ENCODE data around the gene FTCD. TPM values are rescaled to one million over a fixed set of nuclear protein-coding genes. Genes with fewer than 3 reads are reported as not detected.
"Not testable (repeated sequence)": the region's sequence is repeated elsewhere in the genome, so short reads cannot be mapped to it uniquely, and the experiment has no call there.

FTCD gene
- total RNA-seq, 1 experiment from 2014 or later = not detected

GRCh38 chr21:46145840-46146691 lies 9.3 kb downstream of the FTCD start:
- Histone ChIP-seq H3K9me3 (replicated peaks) (no peaks in the 10 kb centered on the region), H3K4me1 (no peaks in the 10 kb centered on the region; the same call in 1 of the 2 replicates), H3K4me3 (no peak overlapping the region), H3K36me3 (no peaks in the 10 kb centered on the region), H3K27me3 (no peaks in the 10 kb centered on the region), H3K27ac (no peak overlapping the region)
- no peak for DNase-seq

GRCh38 chr21:46145159-46145839 lies 10.1 kb downstream of the FTCD start:
- no peak overlapping the region for H3K4me3 ChIP-seq
- no peaks in the 10 kb centered on the region for H3K9me3 ChIP-seq (replicated peaks)
- no peak for DNase-seq
- no peaks in the 10 kb centered on the region for H3K27me3 ChIP-seq
- no peaks in the 10 kb centered on the region; the same call in 1 of the 2 replicates for H3K4me1 ChIP-seq
- H3K27ac ChIP-seq = no peak overlapping the region
- no peaks in the 10 kb centered on the region for H3K36me3 ChIP-seq

GRCh38 chr21:46144464-46145070 lies 10.8 kb downstream of the FTCD start:
- Histone ChIP-seq H3K36me3 (no peaks in the 10 kb centered on the region), H3K27me3 (no peaks in the 10 kb centered on the region), H3K4me3 (no peak overlapping the region), H3K9me3 (replicated peaks) (no peaks in the 10 kb centered on the region), H3K27ac (no peak overlapping the region), H3K4me1 (no peaks in the 10 kb centered on the region; the same call in 1 of the 2 replicates)
- no peak for DNase-seq

- Histone ChIP-seq H3K27me3 (no peaks in the 10 kb centered on the region), H3K4me1 (no peaks in the 10 kb centered on the region), H3K4me3 (no peak overlapping the region), H3K27ac (no peak overlapping the region), H3K9me3 (replicated peaks) (no peaks in the 10 kb centered on the region), H3K36me3 (no peaks in the 10 kb centered on the region)
- DNase-seq = no peak
These were observed 12.6 kb downstream of the FTCD start for GRCh38 chr21:46142582-46143473.

- Histone ChIP-seq H3K9me3 (replicated peaks) (no peaks in the 10 kb centered on the region), H3K4me1 (no peaks in the 10 kb centered on the region), H3K27ac (no peak overlapping the region), H3K36me3 (no peaks in the 10 kb centered on the region), H3K4me3 (no peak overlapping the region), H3K27me3 (no peaks in the 10 kb centered on the region)
- no peak for DNase-seq
These were observed 13.4 kb downstream of the FTCD start for GRCh38 chr21:46141767-46142581.

- not testable (repeated sequence) for H3K27me3 ChIP-seq; H3K27ac ChIP-seq; H3K9me3 ChIP-seq (replicated peaks); DNase-seq; H3K4me3 ChIP-seq; H3K4me1 ChIP-seq; H3K36me3 ChIP-seq
These were observed 14.9 kb downstream of the FTCD start for GRCh38 chr21:46140352-46141003.

- no peaks in the 10 kb centered on the region for H3K4me1 ChIP-seq
- H3K4me3 ChIP-seq = no peak overlapping the region
- no peaks in the 10 kb centered on the region for H3K27me3 ChIP-seq
- no peaks in the 10 kb centered on the region for H3K36me3 ChIP-seq
- DNase-seq = no peak
- no peaks in the 10 kb centered on the region for H3K9me3 ChIP-seq (replicated peaks)
- no peak overlapping the region for H3K27ac ChIP-seq
These were observed 15.7 kb downstream of the FTCD start for GRCh38 chr21:46139686-46140085.

- no peaks in the 10 kb centered on the region for H3K4me1 ChIP-seq
- no peak for DNase-seq
- no peaks in the 10 kb centered on the region for H3K36me3 ChIP-seq
- H3K27me3 ChIP-seq = no peaks in the 10 kb centered on the region
- H3K27ac ChIP-seq = no peak overlapping the region
- H3K9me3 ChIP-seq (replicated peaks) = no peaks in the 10 kb centered on the region
- H3K4me3 ChIP-seq = no peak overlapping the region
These were observed 16.9 kb downstream of the FTCD start for GRCh38 chr21:46138383-46138970.

- H3K9me3 ChIP-seq (replicated peaks) = no peaks in the 10 kb centered on the region
- H3K4me3 ChIP-seq = no peak overlapping the region
- DNase-seq = no peak
- H3K36me3 ChIP-seq = no peaks in the 10 kb centered on the region
- H3K4me1 ChIP-seq = no peaks in the 10 kb centered on the region
- no peak overlapping the region for H3K27ac ChIP-seq
- H3K27me3 ChIP-seq = no peaks in the 10 kb centered on the region
These were observed 17.5 kb downstream of the FTCD start for GRCh38 chr21:46137908-46138307.

- H3K27ac ChIP-seq = no peak overlapping the region
- H3K36me3 ChIP-seq = no peaks in the 10 kb centered on the region
- no peaks in the 10 kb centered on the region for H3K9me3 ChIP-seq (replicated peaks)
- H3K27me3 ChIP-seq = no peaks in the 10 kb centered on the region
- H3K4me1 ChIP-seq = no peaks in the 10 kb centered on the region
- no peak overlapping the region for H3K4me3 ChIP-seq
- no peak for DNase-seq
These were observed 18.5 kb downstream of the FTCD start for GRCh38 chr21:46136739-46137349.

GRCh38 chr21:46135782-46136395 lies 19.5 kb downstream of the FTCD start:
- Histone ChIP-seq H3K4me1 (no peaks in the 10 kb centered on the region), H3K4me3 (no peak overlapping the region), H3K36me3 (no peaks in the 10 kb centered on the region), H3K9me3 (replicated peaks) (no peaks in the 10 kb centered on the region), H3K27me3 (no peaks in the 10 kb centered on the region), H3K27ac (no peak overlapping the region)
- no peak for DNase-seq

- Histone ChIP-seq H3K9me3 (replicated peaks) (no peaks in the 10 kb centered on the region), H3K4me1 (no peaks in the 10 kb centered on the region), H3K27me3 (no peaks in the 10 kb centered on the region), H3K36me3 (no peaks in the 10 kb centered on the region), H3K4me3 (no peak overlapping the region), H3K27ac (no peak overlapping the region)
- no peak for DNase-seq
These were observed 23.3 kb downstream of the FTCD start for GRCh38 chr21:46131838-46132651.
